Ishikawa (cell line): ENCODE measurements around the gene C3orf62.

Experiments used
- CEBPB ChIP-seq: IDR thresholded peaks from 2 replicates; pipeline ENCODE4 v1.6.1; 2012
- CREB1 ChIP-seq: IDR thresholded peaks from 2 replicates; pipeline ENCODE4 v1.6.1; 2012; ENCODE audit warnings: low read depth
- EGR1 ChIP-seq: IDR thresholded peaks from 2 replicates; pipeline ENCODE4 v1.6.1; 2012
- EP300 ChIP-seq: IDR thresholded peaks from 2 replicates; pipeline ENCODE4 v1.6.1; 2012; ENCODE audit warnings: borderline replicate concordance
- FOXM1 ChIP-seq: IDR thresholded peaks from 2 replicates; pipeline ENCODE4 v1.6.1; 2012; ENCODE audit warnings: low read depth, borderline replicate concordance
- MAX ChIP-seq: IDR thresholded peaks from 2 replicates; pipeline ENCODE4 v1.6.1; 2012
- NFIC ChIP-seq: IDR thresholded peaks from 2 replicates; pipeline ENCODE4 v1.6.1; 2012
- RAD21 ChIP-seq: IDR thresholded peaks from 2 replicates; pipeline ENCODE4 v1.6.1; 2012; ENCODE audit warnings: low read depth
- REST ChIP-seq: IDR thresholded peaks from 2 replicates; pipeline ENCODE4 v1.6.1; 2012; ENCODE audit warnings: low read depth, mild to moderate bottlenecking
- TAF1 ChIP-seq: IDR thresholded peaks from 2 replicates; pipeline ENCODE4 v1.6.1; 2012; ENCODE audit warnings: low read depth, mild to moderate bottlenecking
- TCF12 ChIP-seq: IDR thresholded peaks from 2 replicates; pipeline ENCODE4 v1.6.1; 2012; ENCODE audit warnings: low read depth
- TEAD4 ChIP-seq: IDR thresholded peaks from 2 replicates; pipeline ENCODE4 v1.6.1; 2012
- USF1 ChIP-seq: IDR thresholded peaks from 2 replicates; pipeline ENCODE4 v1.6.1; 2012
- YY1 ChIP-seq: IDR thresholded peaks from 2 replicates; pipeline ENCODE4 v1.6.1; 2012; ENCODE audit warnings: low read depth
- ZBTB7A ChIP-seq: IDR thresholded peaks from 2 replicates; pipeline ENCODE4 v1.6.1; 2012; ENCODE audit warnings: low read depth

Gene C3orf62

GRCh38 chr3:49219132-49219531 is 57.9 kb downstream of the C3orf62 start:
- TF ChIP-seq NFIC (no peak), EP300 (no peak), TAF1 (no peak), EGR1 (no peak), CEBPB (no peak), ZBTB7A (no peak), RAD21 (no peak), MAX (no peak), TEAD4 (no peak), YY1 (no peak), USF1 (no peak), REST (no peak), TCF12 (no peak), CREB1 (no peak), FOXM1 (no peak)
